HepG2 (cell line): ENCODE measurements around the gene CAPN2. TPM values are rescaled to one million over a fixed set of nuclear protein-coding genes. Genes with fewer than 3 reads are reported as not detected.

Source experiments
- ATAC-seq: fragments of 200-7000 bp; cut with Tn5 transposase; 3 replicates; pipeline ENCODE4 v1.9.1; 2020; ENCODE audit warnings: mild to moderate bottlenecking, moderate library complexity
- BruUV-seq: library from RNA; stranded (reverse); fragments of 400-500 nt; replicated peaks from 2 replicates; lab custom pipeline; 2021; lab: Mats Ljungman, UMichigan
- CTCF ChIA-PET: fragments of 300-600 bp; formaldehyde crosslinking; extraction: SDS; loops from one replicate; lab custom pipeline; 2021; ENCODE audit warnings: low total read pairs, inconsistent platforms, low intra/inter-chr PET ratio; lab: Yijun Ruan, JAX
- POLR2A ChIA-PET: fragments of 350-600 bp; sonication (Branson Sonifier 250); formaldehyde crosslinking; loops from one replicate; lab custom pipeline; 2020; ENCODE audit warnings: antibody characterized with exemption, inconsistent platforms; lab: Yijun Ruan, JAX
- DNase-seq: peaks from one replicate; pipeline ENCODE4 v3.0.0-alpha.2; 2015; ENCODE audit warnings: low spot score
- FAIRE-seq: peaks from 3 replicates; lab custom pipeline; 2011; peaks lifted over from hg19 to GRCh38; lab: Jason Lieb, UNC
- H2AFZ ChIP-seq: one replicate; pipeline ENCODE4 v1.6.1; 2011; ENCODE audit warnings: low read length, inconsistent platforms
- H3K27ac ChIP-seq: fragments of 300-600 bp; 3 replicates; pipeline ENCODE4 v1.8.0; 2011; ENCODE audit warnings: mixed run types, mild to moderate bottlenecking, mixed read lengths, low read length, inconsistent platforms; ENCODE audit not compliant: insufficient read depth; ENCODE audit errors: extremely low read length
- H3K27me3 ChIP-seq, 2 experiments: fragments of 200-600 bp in 1 of 2; 2 replicates in 1 of 2; 3 replicates in 1 of 2; pipeline versions ENCODE4 v1.6.0 to v1.8.0; 2011; ENCODE audit warnings: low read length in 2 of 2, mild to moderate bottlenecking in 2 of 2, moderate library complexity in 2 of 2, inconsistent platforms in 1 of 2; ENCODE audit not compliant: insufficient read depth in 2 of 2, control insufficient read depth in 1 of 2
- H3K36me3 ChIP-seq, 2 experiments: fragments of 200-600 bp in 1 of 2; replicated peaks in 1 of 2; 2 replicates in 1 of 2; 3 replicates in 1 of 2; pipeline versions ENCODE4 v1.5.1 to v1.8.0; 2011; ENCODE audit warnings: low read length in 2 of 2, inconsistent platforms in 1 of 2; ENCODE audit not compliant: insufficient read depth in 2 of 2, control insufficient read depth in 1 of 2
- H3K4me1 ChIP-seq: 2 replicates; pipeline ENCODE4 v1.5.1; 2012; ENCODE audit warnings: low read length, inconsistent platforms; ENCODE audit not compliant: insufficient read depth
- H3K4me2 ChIP-seq: 2 replicates; pipeline ENCODE4 v1.6.0; 2011; ENCODE audit warnings: low read depth, low read length, inconsistent platforms
- H3K4me3 ChIP-seq, 3 experiments: fragments of 200-600 bp in 1 of 3; sonication (generic), shearing (Covaris generic) in 1 of 3; replicated peaks in 1 of 3; 2 replicates each; pipeline ENCODE4 v1.5.1; 2011 to 2016; ENCODE audit warnings: low read length in 3 of 3, inconsistent platforms in 2 of 3, low read depth in 2 of 3, mild to moderate bottlenecking in 2 of 3, control low read depth in 1 of 3, mixed read lengths in 1 of 3; ENCODE audit not compliant: insufficient read depth in 1 of 3
- H3K79me2 ChIP-seq: one replicate; pipeline ENCODE4 v1.6.1; 2011; ENCODE audit warnings: low read length, inconsistent platforms; ENCODE audit not compliant: insufficient read depth
- H3K9ac ChIP-seq: 2 replicates; pipeline ENCODE4 v1.6.0; 2011; ENCODE audit warnings: mild to moderate bottlenecking, low read depth, low read length, inconsistent platforms; ENCODE audit not compliant: insufficient read depth
- H3K9me3 ChIP-seq: 2 replicates; pipeline ENCODE4 v1.5.1; 2012; ENCODE audit warnings: mild to moderate bottlenecking, low read length
- H4K20me1 ChIP-seq: 2 replicates; pipeline ENCODE4 v1.6.0; 2011; ENCODE audit warnings: inconsistent platforms, mild to moderate bottlenecking, low read length, moderate library complexity; ENCODE audit not compliant: insufficient read depth
- CERS6 ChIP-seq: sonication (generic); formaldehyde crosslinking; IDR thresholded peaks from 2 replicates; pipeline ENCODE4 v1.5.0; 2020; ENCODE audit warnings: missing genetic modification reagents
- CREM ChIP-seq, 2 experiments: sonication (generic) in 1 of 2; formaldehyde crosslinking in 1 of 2; IDR thresholded peaks; 2 replicates each; pipeline versions ENCODE4 v1.4.0 to v1.6.1; 2016 to 2020; ENCODE audit warnings: antibody characterized with exemption in 1 of 2, mild to moderate bottlenecking in 1 of 2, missing genetic modification reagents in 1 of 2
- HOMEZ ChIP-seq: IDR thresholded peaks from 2 replicates; pipeline ENCODE4 v1.6.1; 2016; ENCODE audit warnings: low read depth
- PHF8 ChIP-seq: sonication (generic); formaldehyde crosslinking; IDR thresholded peaks from 2 replicates; pipeline ENCODE4 v1.5.0; 2020; ENCODE audit warnings: missing genetic modification reagents
- REPIN1 ChIP-seq: sonication (generic); formaldehyde crosslinking; IDR thresholded peaks from 2 replicates; pipeline ENCODE4 v1.8.0; 2022; ENCODE audit warnings: missing genetic modification reagents, low read depth, mild to moderate bottlenecking, borderline replicate concordance
- STAG1 ChIP-seq: sonication (generic); formaldehyde crosslinking; IDR thresholded peaks from 2 replicates; pipeline ENCODE4 v1.4.0; 2020; ENCODE audit warnings: missing genetic modification reagents
- TBX2 ChIP-seq: sonication (generic); formaldehyde crosslinking; IDR thresholded peaks from 2 replicates; pipeline ENCODE4 v1.5.0; 2020; ENCODE audit warnings: missing genetic modification reagents, mild to moderate bottlenecking, borderline replicate concordance
- THAP9 ChIP-seq: sonication (generic); formaldehyde crosslinking; IDR thresholded peaks from 2 replicates; pipeline ENCODE4; 2020; ENCODE audit warnings: missing genetic modification reagents, mild to moderate bottlenecking, borderline replicate concordance
- ZFP41 ChIP-seq: sonication (generic); formaldehyde crosslinking; IDR thresholded peaks from 2 replicates; pipeline ENCODE4 v1.4.0; 2020; ENCODE audit warnings: mild to moderate bottlenecking, missing genetic modification reagents, borderline replicate concordance
- ZNF263 ChIP-seq: sonication (generic); formaldehyde crosslinking; IDR thresholded peaks from 2 replicates; pipeline ENCODE4 v1.4.0; 2020; ENCODE audit warnings: missing genetic modification reagents
- ZNF264 ChIP-seq: sonication (generic); formaldehyde crosslinking; IDR thresholded peaks from 2 replicates; pipeline ENCODE4 v1.4.0; 2020; ENCODE audit warnings: missing genetic modification reagents
- ZNF878 ChIP-seq: sonication (generic); formaldehyde crosslinking; IDR thresholded peaks from 2 replicates; pipeline ENCODE4 v1.8.1; 2023; ENCODE audit warnings: mild to moderate bottlenecking, missing genetic modification reagents, moderate library complexity
- WGBS: methylation state at CpG from one replicate; pipeline ENCODE4 v1.1.6; 2017; ENCODE audit warnings: low lambda C conversion rate; 5-methylcytosine and 5-hydroxymethylcytosine counted together
- in situ Hi-C: cut with HindIII; loops from 2 replicates; pipeline ENCODE4 v1.10.0; 2017; ENCODE audit warnings: low pct_unique_long_range_greater_than_20kb; ENCODE audit not compliant: extremely low pct_ligation_motif_present
- intact Hi-C: fragments of 100-400 bp; cut with micrococcal nuclease; formaldehyde crosslinking; loops from one replicate; pipeline ENCODE4 v1.10.0; 2022; ENCODE audit not compliant: unreplicated experiment
- polyA plus RNA-seq, 8 experiments: library from polyadenylated mRNA; depleted of rRNA in 3 of 8; stranded (reverse) in 7 of 8; unstranded in 1 of 8; fragments of >200 nt; fragmentation: Illumina TruSeq in 4 of 8; extraction: Trizol in 4 of 8; gene quantifications; 2 replicates each; pipeline versions ENCODE4 v1.2.1 to v1.2.3, GENCODE V29; 2011 to 2016; ENCODE audit warnings: low read depth in 4 of 8, missing spikeins in 1 of 8, mixed read lengths in 1 of 8; ENCODE audit not compliant: insufficient read depth in 1 of 8
- total RNA-seq, 5 experiments: library from RNA; depleted of rRNA; stranded (reverse); fragments of >200 nt; fragmentation: Illumina TruSeq; extraction: Trizol; gene quantifications; 2 replicates each; pipeline ENCODE4 v1.2.3, GENCODE V29; 2016; ENCODE audit warnings: low read depth in 1 of 5

Gene CAPN2
- total and polyA plus RNA-seq, 2 of the 13 experiments (the other 11 are each of a cell fraction or from before 2014, with no cell fraction given) = 6.2 to 7.4 TPM

GRCh38 chr1:223810586-223810985 lies 98.2 kb downstream of the CAPN2 start:
- 86% methylated on average over 2 of the region's 2 CpGs for WGBS
- H3K9ac ChIP-seq = no peak overlapping the region
- peaks cover 8% of the 10 kb centered on the region; the same call in 1 of the 2 replicates for H3K4me1 ChIP-seq
- no peak overlapping the region for H3K4me3 ChIP-seq
- TF ChIP-seq TBX2 = no peak
- no peak for TF ChIP-seq ZNF263
- TF ChIP-seq CERS6 (CRISPR knock-in tag) = no peak
- no peak for TF ChIP-seq REPIN1 (CRISPR knock-in tag)
- no peaks in the 10 kb centered on the region for H3K27me3 ChIP-seq
- FAIRE-seq (no peak), DNase-seq (no peak), ATAC-seq (no peak)
- CTCF ChIA-PET = no interaction called here
- in situ Hi-C loops (no loop called here), intact Hi-C loops (loop anchor here (2.0 kb wide), 1 partner anchor 36 kb away; no protein-coding TSS in a partner anchor)
- H3K27ac ChIP-seq = no peak overlapping the region
- H3K9me3 ChIP-seq = peaks cover 5% of the 10 kb centered on the region
- no peaks in the 10 kb centered on the region for H3K79me2 ChIP-seq
- no peak overlapping the region for H2AFZ ChIP-seq
- H4K20me1 ChIP-seq = no peaks in the 10 kb centered on the region
- no peak overlapping the region for H3K4me2 ChIP-seq
- POLR2A ChIA-PET = interaction anchor here (0.6 kb wide), 1 partner anchor 134 kb away, joined by 6 read pairs; no protein-coding TSS in a partner anchor
- peaks cover 3 to 40% of the 10 kb centered on the region in 2 experiments; a peak in 4 of 5 replicates for H3K36me3 ChIP-seq
- BruUV-seq = no TSS peak

GRCh38 chr1:223811634-223812101 lies 99.3 kb downstream of the CAPN2 start:
- no peaks in the 10 kb centered on the region for H4K20me1 ChIP-seq
- H3K9me3 ChIP-seq = peaks cover 5% of the 10 kb centered on the region
- no peaks in the 10 kb centered on the region for H3K27me3 ChIP-seq
- H2AFZ ChIP-seq = no peak overlapping the region
- no peak overlapping the region for H3K4me2 ChIP-seq
- WGBS = 73% methylated on average over 3 of the region's 3 CpGs
- peaks cover 2% of the 10 kb centered on the region for H3K79me2 ChIP-seq
- BruUV-seq = no TSS peak
- H3K4me3 ChIP-seq = no peak overlapping the region
- CTCF ChIA-PET = interaction anchor here (0.9 kb wide), 1 partner anchor 239 kb away, joined by 4 read pairs; no protein-coding TSS in a partner anchor
- POLR2A ChIA-PET = no interaction called here
- no peak overlapping the region for H3K27ac ChIP-seq
- no peak overlapping the region for H3K9ac ChIP-seq
- in situ Hi-C loops = no loop called here
- intact Hi-C loops = loop anchor here (1.0 to 2.0 kb wide), 2 partner anchors 35 to 193 kb away; no protein-coding TSS in a partner anchor
- DNase-seq = peak; percentile 16
- peaks cover 10% of the 10 kb centered on the region; the same call in 1 of the 2 replicates for H3K4me1 ChIP-seq
- peak; percentile 18 for FAIRE-seq
- peaks cover 3 to 31% of the 10 kb centered on the region in 2 experiments; a peak in 4 of 5 replicates for H3K36me3 ChIP-seq
- no peak for ATAC-seq
- no peak for TF ChIP-seq ZFP41
- TF ChIP-seq ZNF878 (CRISPR knock-in tag) = no peak
- TF ChIP-seq THAP9 (CRISPR knock-in tag) = no peak
- no peak for TF ChIP-seq TBX2
- peak; percentile 74 for TF ChIP-seq STAG1 (CRISPR knock-in tag)
- TF ChIP-seq HOMEZ (CRISPR knock-in tag) = no peak
- TF ChIP-seq ZNF264 (CRISPR knock-in tag) = no peak
- no peak for TF ChIP-seq PHF8 (CRISPR knock-in tag)
- no peak for TF ChIP-seq CREM (IDR thresholded peaks at IDR 0.05)
- TF ChIP-seq CREM (CRISPR knock-in tag; IDR thresholded peaks at IDR 0.05) = no peak
